ENCODE results near the gene ROBO4.

- TF ChIP-seq EZH2 (optimal IDR thresholded peaks at IDR 0.05; ENCODE audit: low read depth, low read length) = no peak
- peak; percentile 44 for TF ChIP-seq CTCF (IDR thresholded peaks at IDR 0.05; ENCODE audit: low read length)
- TF ChIP-seq EZH2phosphoT487 (IDR thresholded peaks at IDR 0.05; ENCODE audit: low read length) = no peak
These were observed 18.1 kb upstream of the ROBO4 start for GRCh38 chr11:124915541-124916369.
